Measurements from ENCODE around the gene CCBE1.
A peak's percentile ranks its signal among the peaks of the same experiment; 100 is the strongest.

Gene CCBE1

GRCh38 chr18:59633317-59633716 is 63.9 kb downstream of the CCBE1 start:
- H2BK15ac ChIP-seq (ENCODE audit: low read length) = no peak overlapping the region
- DNase-seq (ENCODE audit: low spot score) = no peak

GRCh38 chr18:59631583-59632181 is 65.5 kb downstream of the CCBE1 start:
- Histone ChIP-seq H3K18ac (ENCODE audit: low read length) (no peak overlapping the region), H3K14ac (ENCODE audit: low read length) (no peak overlapping the region), H3K4ac (ENCODE audit: low read length) (no peak overlapping the region), H3K4me1 (ENCODE audit: control insufficient read depth in 2 of 2, insufficient read depth in 1 of 2, low read depth in 1 of 2, low read length in 2 of 2) (peaks cover 0 to 8% of the 10 kb centered on the region in 2 donors), H4K91ac (ENCODE audit: low read depth, low read length, poor library complexity) (no peak overlapping the region), H3K9ac (ENCODE audit: low read depth, low read length, poor library complexity) (no peak overlapping the region), H2AK5ac (ENCODE audit: low read depth, low read length) (no peak overlapping the region), H2AFZ (ENCODE audit: low read length) (no peak overlapping the region), H3K4me2 (ENCODE audit: insufficient read depth, low read length, poor library complexity, severe bottlenecking) (no peak overlapping the region), H3K4me3 (ENCODE audit: low read length in 2 of 2) (no peak overlapping the region), H3K23ac (ENCODE audit: low read depth, low read length, poor library complexity) (no peak overlapping the region), H2BK15ac (ENCODE audit: low read length) (no peak overlapping the region), H2BK12ac (ENCODE audit: low read length) (no peak overlapping the region), H3K79me1 (ENCODE audit: low read depth, low read length) (no peaks in the 10 kb centered on the region), H3K9me3 (replicated peaks in 1 of 2; ENCODE audit: control insufficient read depth in 2 of 2, insufficient read depth in 1 of 2, low read depth in 1 of 2, low read length in 2 of 2) (no peaks in the 10 kb centered on the region), H3K27ac (replicated peaks; ENCODE audit: low read length) (no peak overlapping the region), H2BK5ac (ENCODE audit: low read length) (no peak overlapping the region), H3K36me3 (replicated peaks in 1 of 2; ENCODE audit: control insufficient read depth in 2 of 2, insufficient read depth in 2 of 2, low read length in 2 of 2) (no peaks in the 10 kb centered on the region), H3K27me3 (ENCODE audit: control insufficient read depth in 3 of 3, insufficient read depth in 3 of 3, low read depth in 1 of 3, low read length in 3 of 3) (no peaks in the 10 kb centered on the region), H2BK120ac (ENCODE audit: low read depth, low read length) (no peak overlapping the region), H4K8ac (ENCODE audit: low read depth, low read length) (no peak overlapping the region)
- DNase-seq (ENCODE audit: low spot score) = peak; percentile 49
- WGBS, 2 donors (ENCODE audit: extremely low coverage in 2 of 2, insufficient read length in 2 of 2, insufficient replicate concordance in 1 of 2) = no CpG with 5 or more reads among the region's 1 CpG

More at GRCh38 chr18:59633317-59633716, 63.9 kb downstream of the CCBE1 start:
- no CpG with 5 or more reads among the region's 7 CpGs for WGBS, 2 donors (ENCODE audit: extremely low coverage in 2 of 2, insufficient read length in 2 of 2, insufficient replicate concordance in 1 of 2)
- no peak overlapping the region for H3K23ac ChIP-seq (ENCODE audit: low read depth, low read length, poor library complexity)
- H2BK12ac ChIP-seq (ENCODE audit: low read length) = no peak overlapping the region
- no peak overlapping the region for H2AK5ac ChIP-seq (ENCODE audit: low read depth, low read length)
- no peak overlapping the region for H3K9ac ChIP-seq (ENCODE audit: low read depth, low read length, poor library complexity)
- H2BK120ac ChIP-seq (ENCODE audit: low read depth, low read length) = no peak overlapping the region
- H3K4me3 ChIP-seq (ENCODE audit: low read length in 2 of 2) = no peak overlapping the region
- H3K14ac ChIP-seq (ENCODE audit: low read length) = no peak overlapping the region
- H3K79me1 ChIP-seq (ENCODE audit: low read depth, low read length) = no peaks in the 10 kb centered on the region
- no peaks in the 10 kb centered on the region for H3K27me3 ChIP-seq (ENCODE audit: control insufficient read depth in 3 of 3, insufficient read depth in 3 of 3, low read depth in 1 of 3, low read length in 3 of 3)
- H3K4me1 ChIP-seq (ENCODE audit: control insufficient read depth in 2 of 2, insufficient read depth in 1 of 2, low read depth in 1 of 2, low read length in 2 of 2) = peaks cover 0 to 8% of the 10 kb centered on the region in 2 donors
- no peak overlapping the region for H3K27ac ChIP-seq (replicated peaks; ENCODE audit: low read length)
- H3K18ac ChIP-seq (ENCODE audit: low read length) = no peak overlapping the region
- no peak overlapping the region for H4K91ac ChIP-seq (ENCODE audit: low read depth, low read length, poor library complexity)
- no peak overlapping the region for H3K4me2 ChIP-seq (ENCODE audit: insufficient read depth, low read length, poor library complexity, severe bottlenecking)
- no peaks in the 10 kb centered on the region for H3K9me3 ChIP-seq (replicated peaks in 1 of 2; ENCODE audit: control insufficient read depth in 2 of 2, insufficient read depth in 1 of 2, low read depth in 1 of 2, low read length in 2 of 2)
- H3K4ac ChIP-seq (ENCODE audit: low read length) = no peak overlapping the region
- H4K8ac ChIP-seq (ENCODE audit: low read depth, low read length) = no peak overlapping the region
- no peak overlapping the region for H2BK5ac ChIP-seq (ENCODE audit: low read length)
- H2AFZ ChIP-seq (ENCODE audit: low read length) = no peak overlapping the region
- H3K36me3 ChIP-seq (replicated peaks in 1 of 2; ENCODE audit: control insufficient read depth in 2 of 2, insufficient read depth in 2 of 2, low read length in 2 of 2) = no peaks in the 10 kb centered on the region

GRCh38 chr18:59629894-59630293 is 67.3 kb downstream of the CCBE1 start:
- Histone ChIP-seq H3K9me3 (replicated peaks in 1 of 2; ENCODE audit: control insufficient read depth in 2 of 2, insufficient read depth in 1 of 2, low read depth in 1 of 2, low read length in 2 of 2) (no peaks in the 10 kb centered on the region), H4K91ac (ENCODE audit: low read depth, low read length, poor library complexity) (no peak overlapping the region), H3K4me3 (ENCODE audit: low read length in 2 of 2) (no peak overlapping the region), H4K8ac (ENCODE audit: low read depth, low read length) (no peak overlapping the region), H3K14ac (ENCODE audit: low read length) (no peak overlapping the region), H2BK120ac (ENCODE audit: low read depth, low read length) (no peak overlapping the region), H3K27ac (replicated peaks; ENCODE audit: low read length) (no peak overlapping the region), H3K23ac (ENCODE audit: low read depth, low read length, poor library complexity) (no peak overlapping the region), H2BK15ac (ENCODE audit: low read length) (no peak overlapping the region), H2BK12ac (ENCODE audit: low read length) (no peak overlapping the region), H2BK5ac (ENCODE audit: low read length) (no peak overlapping the region), H3K4me2 (ENCODE audit: insufficient read depth, low read length, poor library complexity, severe bottlenecking) (no peak overlapping the region), H2AFZ (ENCODE audit: low read length) (no peak overlapping the region), H3K4ac (ENCODE audit: low read length) (no peak overlapping the region), H2AK5ac (ENCODE audit: low read depth, low read length) (no peak overlapping the region), H3K4me1 (ENCODE audit: control insufficient read depth in 2 of 2, insufficient read depth in 1 of 2, low read depth in 1 of 2, low read length in 2 of 2) (peaks cover 0 to 8% of the 10 kb centered on the region in 2 donors), H3K27me3 (ENCODE audit: control insufficient read depth in 3 of 3, insufficient read depth in 3 of 3, low read depth in 1 of 3, low read length in 3 of 3) (no peaks in the 10 kb centered on the region), H3K18ac (ENCODE audit: low read length) (no peak overlapping the region), H3K9ac (ENCODE audit: low read depth, low read length, poor library complexity) (no peak overlapping the region), H3K36me3 (replicated peaks in 1 of 2; ENCODE audit: control insufficient read depth in 2 of 2, insufficient read depth in 2 of 2, low read length in 2 of 2) (no peaks in the 10 kb centered on the region), H3K79me1 (ENCODE audit: low read depth, low read length) (no peaks in the 10 kb centered on the region)
- no CpG with 5 or more reads among the region's 6 CpGs for WGBS, 2 donors (ENCODE audit: extremely low coverage in 2 of 2, insufficient read length in 2 of 2, insufficient replicate concordance in 1 of 2)
- no peak for DNase-seq (ENCODE audit: low spot score)

GRCh38 chr18:59628995-59629394 is 68.2 kb downstream of the CCBE1 start:
- no peak overlapping the region for H3K23ac ChIP-seq (ENCODE audit: low read depth, low read length, poor library complexity)
- no peak overlapping the region for H2BK5ac ChIP-seq (ENCODE audit: low read length)
- H2AK5ac ChIP-seq (ENCODE audit: low read depth, low read length) = no peak overlapping the region
- WGBS, 2 donors (ENCODE audit: extremely low coverage in 2 of 2, insufficient read length in 2 of 2, insufficient replicate concordance in 1 of 2) = no CpG with 5 or more reads among the region's 1 CpG
- H3K79me1 ChIP-seq (ENCODE audit: low read depth, low read length) = no peaks in the 10 kb centered on the region
- no peak overlapping the region for H4K8ac ChIP-seq (ENCODE audit: low read depth, low read length)
- no peak for DNase-seq (ENCODE audit: low spot score)
- H3K18ac ChIP-seq (ENCODE audit: low read length) = no peak overlapping the region
- peaks cover 0 to 6% of the 10 kb centered on the region in 2 donors for H3K4me1 ChIP-seq (ENCODE audit: control insufficient read depth in 2 of 2, insufficient read depth in 1 of 2, low read depth in 1 of 2, low read length in 2 of 2)
- H2AFZ ChIP-seq (ENCODE audit: low read length) = no peak overlapping the region
- no peaks in the 10 kb centered on the region for H3K27me3 ChIP-seq (ENCODE audit: control insufficient read depth in 3 of 3, insufficient read depth in 3 of 3, low read depth in 1 of 3, low read length in 3 of 3)
- no peak overlapping the region for H2BK15ac ChIP-seq (ENCODE audit: low read length)
- H4K91ac ChIP-seq (ENCODE audit: low read depth, low read length, poor library complexity) = no peak overlapping the region
- H3K4ac ChIP-seq (ENCODE audit: low read length) = no peak overlapping the region
- no peak overlapping the region for H3K4me2 ChIP-seq (ENCODE audit: insufficient read depth, low read length, poor library complexity, severe bottlenecking)
- no peak overlapping the region for H3K27ac ChIP-seq (replicated peaks; ENCODE audit: low read length)
- no peaks in the 10 kb centered on the region for H3K36me3 ChIP-seq (replicated peaks in 1 of 2; ENCODE audit: control insufficient read depth in 2 of 2, insufficient read depth in 2 of 2, low read length in 2 of 2)
- H3K9me3 ChIP-seq (replicated peaks in 1 of 2; ENCODE audit: control insufficient read depth in 2 of 2, insufficient read depth in 1 of 2, low read depth in 1 of 2, low read length in 2 of 2) = no peaks in the 10 kb centered on the region
- H3K4me3 ChIP-seq (ENCODE audit: low read length in 2 of 2) = no peak overlapping the region
- H2BK12ac ChIP-seq (ENCODE audit: low read length) = no peak overlapping the region
- H3K14ac ChIP-seq (ENCODE audit: low read length) = no peak overlapping the region
- no peak overlapping the region for H3K9ac ChIP-seq (ENCODE audit: low read depth, low read length, poor library complexity)
- H2BK120ac ChIP-seq (ENCODE audit: low read depth, low read length) = no peak overlapping the region
